GM12872 (cell line): ENCODE results near the gene NSD1.

Experiments
- CTCF ChIP-seq: IDR thresholded peaks from 3 replicates; pipeline ENCODE4 v1.5.1; 2011; ENCODE audit warnings: low read depth, mild to moderate bottlenecking, low read length, moderate library complexity; ENCODE audit not compliant: insufficient read depth

Gene NSD1

GRCh38 chr5:177327539-177328522 is 194.3 kb downstream of the NSD1 start:
- no peak for TF ChIP-seq CTCF

- no peak for TF ChIP-seq CTCF
These were observed 195.1 kb downstream of the NSD1 start for GRCh38 chr5:177328545-177329231.

- no peak for TF ChIP-seq CTCF
These were observed 196.3 kb downstream of the NSD1 start for GRCh38 chr5:177329883-177330282.

DNA sequence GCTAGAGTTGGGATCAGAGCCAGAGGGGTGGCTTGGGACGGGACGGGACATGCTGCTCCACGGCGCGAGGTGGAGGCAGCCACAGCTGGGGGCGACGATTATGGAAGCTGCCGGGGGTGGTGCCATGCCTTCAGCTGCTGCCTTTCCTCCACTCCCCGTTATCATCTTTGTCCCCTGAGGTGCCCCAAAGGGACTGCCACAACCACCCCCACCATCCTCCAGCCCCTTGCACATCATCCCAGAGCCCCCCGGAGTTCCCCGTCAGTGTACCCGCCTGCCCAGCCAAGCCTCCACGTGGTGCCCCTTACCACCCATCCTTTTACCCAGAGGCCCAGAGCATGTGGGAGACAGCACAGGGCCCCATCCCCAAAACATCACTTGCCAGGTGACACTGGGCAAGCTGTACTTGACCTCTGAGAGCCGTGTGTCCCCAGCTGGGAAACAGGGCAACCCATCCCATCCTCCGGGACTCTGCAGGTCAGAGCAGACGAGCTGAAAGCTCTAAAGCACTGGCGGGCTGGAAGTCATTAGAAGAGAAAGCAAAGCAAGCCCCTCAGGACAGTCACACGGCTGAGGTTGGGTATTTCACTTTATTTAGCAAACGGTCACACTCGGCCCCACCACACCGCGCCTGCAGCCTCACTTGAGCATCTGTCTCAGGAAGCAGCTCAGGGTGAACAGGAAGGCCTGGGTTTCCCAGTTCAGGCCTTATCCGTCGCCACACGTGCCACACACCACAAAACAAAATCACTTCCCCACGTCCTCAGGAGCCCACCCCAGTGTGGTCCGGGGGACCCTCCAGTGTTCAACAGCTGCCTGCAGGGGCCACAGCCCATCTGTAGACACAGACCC is 197.6 kb downstream of the NSD1 start:
- TF ChIP-seq CTCF: no peak

DNA sequence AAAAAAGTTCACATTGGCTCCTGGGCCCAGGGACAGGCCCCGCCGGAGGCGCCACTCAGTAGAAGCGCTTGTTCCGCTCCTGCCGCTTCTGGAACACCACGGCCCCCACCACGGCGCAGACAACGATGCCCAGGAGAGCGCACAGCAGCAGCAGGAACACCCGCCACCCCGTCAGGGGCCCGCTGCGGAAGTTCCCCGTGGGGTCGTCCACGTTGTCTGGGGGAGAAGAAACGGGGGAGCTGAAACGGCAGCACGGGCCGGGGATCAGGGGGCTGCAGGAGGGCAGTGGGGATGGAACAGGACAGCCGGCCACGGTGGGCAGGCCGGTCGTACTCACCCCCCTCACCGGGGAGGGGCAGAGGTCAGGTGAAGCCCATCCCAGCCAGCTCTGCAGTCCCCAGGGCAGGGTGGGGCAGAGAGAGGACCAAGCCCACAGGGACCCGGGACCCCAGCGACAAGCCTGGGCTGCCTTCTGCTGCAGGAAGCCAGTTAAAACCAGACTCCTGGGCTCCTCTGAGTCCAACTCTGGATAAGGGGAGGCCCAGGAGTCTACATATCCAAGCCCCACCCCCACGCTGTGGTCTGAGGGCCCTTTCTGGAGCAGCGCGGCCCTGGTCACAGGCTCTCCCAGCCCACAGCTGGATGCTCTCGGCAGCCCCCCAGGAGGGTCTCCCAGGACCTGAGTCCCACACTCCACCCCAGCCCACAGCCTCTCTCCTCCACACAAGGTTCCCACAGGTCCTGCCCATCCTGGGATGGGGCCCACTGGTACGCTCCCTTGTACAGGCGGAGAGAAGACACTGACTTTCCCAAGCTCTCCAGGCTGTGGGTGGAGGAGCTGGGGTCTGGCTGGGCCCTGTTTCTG is 198.7 kb downstream of the NSD1 start:
- TF ChIP-seq CTCF: no peak

- no peak for TF ChIP-seq CTCF
These were observed 199.3 kb downstream of the NSD1 start for GRCh38 chr5:177332896-177333260.
